Measurements from ENCODE around the gene MPZL3.

- TF ChIP-seq POLR2AphosphoS5 (IDR thresholded peaks at IDR 0.05; ENCODE audit: low read depth, low read length) = no peak
- TF ChIP-seq POLR2A (IDR thresholded peaks at IDR 0.05; ENCODE audit: low read depth, low read length) = no peak
Measured at GRCh38 chr11:118263112-118263511, 10.9 kb upstream of the MPZL3 start.

All from GM12892 (cell line).